GM19238 (cell line): ENCODE results near the gene COL12A1.

ENCODE experiments used
- DNase-seq: peaks from one replicate; pipeline ENCODE4 v3.0.0; 2011; ENCODE audit warnings: low spot score; ENCODE audit not compliant: insufficient read length

COL12A1 gene

GRCh38 chr6:75180864-75181263, 25.0 kb downstream of the COL12A1 start:
- DNase-seq = no peak

- no peak for DNase-seq
Measured at GRCh38 chr6:75178757-75179156, 27.1 kb downstream of the COL12A1 start.

- DNase-seq = no peak
Measured at GRCh38 chr6:75176076-75176582, 29.7 kb downstream of the COL12A1 start.

GRCh38 chr6:75171986-75172385, 33.9 kb downstream of the COL12A1 start:
- DNase-seq = no peak

- no peak for DNase-seq
Measured at GRCh38 chr6:75171567-75171966, 34.3 kb downstream of the COL12A1 start.

- DNase-seq = no peak
Measured at GRCh38 chr6:75170691-75171560, 34.9 kb downstream of the COL12A1 start.

GRCh38 chr6:75169689-75170586, 35.9 kb downstream of the COL12A1 start:
- DNase-seq = no peak

GRCh38 chr6:75167851-75168250, 38.0 kb downstream of the COL12A1 start:
- no peak for DNase-seq

GRCh38 chr6:75167325-75167724, 38.5 kb downstream of the COL12A1 start:
- DNase-seq = no peak

GRCh38 chr6:75166773-75167172, 39.1 kb downstream of the COL12A1 start:
- DNase-seq = no peak

- no peak for DNase-seq
Measured at GRCh38 chr6:75166236-75166635, 39.6 kb downstream of the COL12A1 start.

GRCh38 chr6:75158176-75158575, 47.7 kb downstream of the COL12A1 start:
- no peak for DNase-seq

- no peak for DNase-seq
Measured at GRCh38 chr6:75157336-75157735, 48.5 kb downstream of the COL12A1 start.

- no peak for DNase-seq
Measured at GRCh38 chr6:75156186-75156878, 49.5 kb downstream of the COL12A1 start.

- no peak for DNase-seq
Measured at GRCh38 chr6:75155631-75156030, 50.2 kb downstream of the COL12A1 start.

GRCh38 chr6:75154973-75155372, 50.9 kb downstream of the COL12A1 start:
- DNase-seq = no peak

- no peak for DNase-seq
Measured at GRCh38 chr6:75150685-75151412, 55.0 kb downstream of the COL12A1 start.

GRCh38 chr6:75149696-75150095, 56.2 kb downstream of the COL12A1 start:
- no peak for DNase-seq

GRCh38 chr6:75149240-75149639, 56.6 kb downstream of the COL12A1 start:
- DNase-seq = no peak

- no peak for DNase-seq
Measured at GRCh38 chr6:75147512-75147911, 58.3 kb downstream of the COL12A1 start.

- DNase-seq = no peak
Measured at GRCh38 chr6:75145976-75146375, 59.9 kb downstream of the COL12A1 start.
